ENCODE data around the gene ZNF207. TPM values are rescaled to one million over a fixed set of nuclear protein-coding genes. Genes with fewer than 3 reads are reported as not detected.
A peak's percentile ranks its signal among the peaks of the same experiment; 100 is the strongest.

Gene ZNF207
- total and polyA plus RNA-seq, 9 of the 15 experiments (the other 6 are each of a cell fraction or from before 2014, with no cell fraction given): 123 to 370 (median 250) TPM

- TF ChIP-seq, protein P1, sequence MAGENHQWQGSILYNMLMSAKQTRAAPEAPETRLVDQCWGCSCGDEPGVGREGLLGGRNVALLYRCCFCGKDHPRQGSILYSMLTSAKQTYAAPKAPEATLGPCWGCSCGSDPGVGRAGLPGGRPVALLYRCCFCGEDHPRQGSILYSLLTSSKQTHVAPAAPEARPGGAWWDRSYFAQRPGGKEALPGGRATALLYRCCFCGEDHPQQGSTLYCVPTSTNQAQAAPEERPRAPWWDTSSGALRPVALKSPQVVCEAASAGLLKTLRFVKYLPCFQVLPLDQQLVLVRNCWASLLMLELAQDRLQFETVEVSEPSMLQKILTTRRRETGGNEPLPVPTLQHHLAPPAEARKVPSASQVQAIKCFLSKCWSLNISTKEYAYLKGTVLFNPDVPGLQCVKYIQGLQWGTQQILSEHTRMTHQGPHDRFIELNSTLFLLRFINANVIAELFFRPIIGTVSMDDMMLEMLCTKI (IDR thresholded peaks at IDR 0.05; ENCODE audit: partially characterized antibody): no peak
- TF ChIP-seq SUPT5H (IDR thresholded peaks at IDR 0.05) (peak; percentile 99), BCL6 (CRISPR knock-in tag; IDR thresholded peaks at IDR 0.05) (no peak), NFYB (IDR thresholded peaks at IDR 0.05; ENCODE audit: extremely low read depth, insufficient read length) (peak; percentile 17), FOXA1 (IDR thresholded peaks at IDR 0.05; ENCODE audit: borderline replicate concordance) (no peak), ZBTB43 (CRISPR knock-in tag; IDR thresholded peaks at IDR 0.05) (peak; percentile 35; the same call in 1 of the 2 replicates), ZKSCAN3 (CRISPR knock-in tag; IDR thresholded peaks at IDR 0.05) (no peak), CREB3L1 (IDR thresholded peaks at IDR 0.05; ENCODE audit: borderline replicate concordance, low read depth) (peak; percentile 85), CHD7 (IDR thresholded peaks at IDR 0.05; ENCODE audit: low read depth, low read length) (no peak), ZNF561 (CRISPR knock-in tag; conservative IDR thresholded peaks at IDR 0.05) (no peak)
- TF ChIP-seq, protein P2, sequence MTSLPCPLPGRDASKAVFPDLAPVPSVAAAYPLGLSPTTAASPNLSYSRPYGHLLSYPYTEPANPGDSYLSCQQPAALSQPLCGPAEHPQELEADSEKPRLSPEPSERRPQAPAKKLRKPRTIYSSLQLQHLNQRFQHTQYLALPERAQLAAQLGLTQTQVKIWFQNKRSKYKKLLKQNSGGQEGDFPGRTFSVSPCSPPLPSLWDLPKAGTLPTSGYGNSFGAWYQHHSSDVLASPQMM (CRISPR knock-in tag; IDR thresholded peaks at IDR 0.05): no peak
Measured at GRCh38 chr17:32349854-32350665, at the start of gene ZNF207 (continued).
